GM04503 (cell line): ENCODE data around the gene CES3.
"Not testable (repeated sequence)": the region's sequence is repeated elsewhere in the genome, so short reads cannot be mapped to it uniquely, and the experiment has no call there.

Experiments used
- DNase-seq: peaks from one replicate; pipeline ENCODE4 v3.0.0-alpha.2; 2012; ENCODE audit warnings: low read depth

CES3 gene

GRCh38 chr16:66926171-66926947 is 34.7 kb upstream of the CES3 start:
- no peak for DNase-seq

GRCh38 chr16:66926961-66927436 is 34.1 kb upstream of the CES3 start:
- DNase-seq: peak; percentile 92

GRCh38 chr16:66927918-66928649 is 33.0 kb upstream of the CES3 start:
- DNase-seq: no peak

- DNase-seq: no peak
Measured at GRCh38 chr16:66928702-66929388, 32.2 kb upstream of the CES3 start.

- no peak for DNase-seq
Measured at GRCh38 chr16:66930189-66930588, 30.9 kb upstream of the CES3 start.

GRCh38 chr16:66931665-66932064 is 29.4 kb upstream of the CES3 start:
- no peak for DNase-seq

- no peak for DNase-seq
Measured at GRCh38 chr16:66932076-66932475, 29.0 kb upstream of the CES3 start.

GRCh38 chr16:66933776-66934137 is 27.3 kb upstream of the CES3 start:
- no peak for DNase-seq

- no peak for DNase-seq
Measured at GRCh38 chr16:66934138-66934838, 26.8 kb upstream of the CES3 start, which contains the start of gene CIAO2B. CIAO2B (minus strand) TSS chr16:66934402; CDS start chr16:66934364, 38 bp downstream.

GRCh38 chr16:66934839-66935313 is 26.2 kb upstream of the CES3 start:
- not testable (repeated sequence) for DNase-seq

- no peak for DNase-seq
Measured at GRCh38 chr16:66935314-66936011, 25.6 kb upstream of the CES3 start, which contains the start of gene CES2. CES2 (plus strand) TSS chr16:66935516; CDS start chr16:66935636, 120 bp downstream.

GRCh38 chr16:66936462-66936861 is 24.6 kb upstream of the CES3 start:
- no peak for DNase-seq

GRCh38 chr16:66936889-66937554 is 24.0 kb upstream of the CES3 start:
- DNase-seq: no peak

- no peak for DNase-seq
Measured at GRCh38 chr16:66937725-66938337, 23.2 kb upstream of the CES3 start.

GRCh38 chr16:66939366-66939765 is 21.7 kb upstream of the CES3 start:
- DNase-seq: no peak

- DNase-seq: no peak
Measured at GRCh38 chr16:66940236-66940635, 20.8 kb upstream of the CES3 start.

GRCh38 chr16:66942981-66943380 is 18.1 kb upstream of the CES3 start:
- DNase-seq: no peak

GRCh38 chr16:66943426-66944053 is 17.5 kb upstream of the CES3 start:
- no peak for DNase-seq

- DNase-seq: no peak
Measured at GRCh38 chr16:66944054-66944441, 17.0 kb upstream of the CES3 start.

- not testable (repeated sequence) for DNase-seq
Measured at GRCh38 chr16:66944971-66945370, 16.1 kb upstream of the CES3 start.
